ENCODE measurements around the gene ZNF777. TPM values are rescaled to one million over a fixed set of nuclear protein-coding genes. Genes with fewer than 3 reads are reported as not detected.
"Not testable (repeated sequence)": the region's sequence is repeated elsewhere in the genome, so short reads cannot be mapped to it uniquely, and the experiment has no call there.

Gene ZNF777
- total RNA-seq, 2 donors from 2014 or later = 12.7 to 16.5 TPM

DNA sequence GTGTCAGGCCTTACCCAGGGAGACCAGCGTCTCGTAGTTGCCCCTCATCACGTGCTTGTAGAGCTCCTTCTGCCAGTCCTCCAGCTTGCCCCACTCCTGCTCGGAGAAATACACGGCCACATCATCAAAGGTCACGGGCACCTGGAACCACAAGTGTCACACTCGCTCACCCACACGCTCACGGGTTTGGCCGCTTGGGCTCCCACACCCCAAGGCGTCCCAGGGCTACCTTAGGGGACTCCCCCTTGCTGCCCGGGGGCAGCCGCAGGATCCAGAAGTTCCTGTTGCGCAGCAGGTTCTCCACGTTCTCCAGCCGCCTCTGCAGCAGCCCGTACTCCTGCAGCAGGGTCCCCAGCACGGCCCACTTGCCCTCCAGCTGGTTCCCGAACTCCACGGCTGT is 33.1 kb upstream of the ZNF777 start:
- DNase-seq; H3K27me3 Mint-ChIP-seq; H3K4me3 Mint-ChIP-seq; ATAC-seq; H3K9me3 ChIP-seq (ENCODE audit: control insufficient read depth, low read length, poor library complexity, severe bottlenecking): not testable (repeated sequence)
- Mint-ChIP-seq H3K4me1 (peaks cover 29% of the 10 kb centered on the region), H3K27ac (peak overlapping the region; percentile 61), H3K36me3 (ENCODE audit: low read depth) (peaks cover 14% of the 10 kb centered on the region)

DNA sequence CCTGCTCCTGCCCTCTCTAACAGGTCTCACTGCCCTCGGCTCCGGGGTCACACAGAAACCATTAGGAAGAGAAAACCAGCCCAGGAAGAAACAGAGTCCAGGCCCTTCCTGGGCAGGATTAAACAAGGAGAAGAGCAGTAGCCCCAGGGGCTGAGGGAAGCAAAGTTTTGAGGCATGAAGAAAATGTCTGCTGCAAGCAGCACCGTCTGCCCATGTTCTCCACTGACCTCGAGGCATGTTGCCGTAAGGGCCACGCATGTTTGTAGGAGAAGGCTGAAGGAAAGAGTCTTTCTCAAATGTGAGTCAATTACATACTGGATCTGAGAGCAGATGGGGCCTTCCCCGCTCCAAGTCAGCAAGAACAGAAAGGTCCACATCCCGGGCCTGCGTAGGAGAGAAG is 32.5 kb upstream of the ZNF777 start:
- ATAC-seq = no peak
- DNase-seq = no peak
- Mint-ChIP-seq H3K36me3 (ENCODE audit: low read depth) (peaks cover 16% of the 10 kb centered on the region), H3K27me3 (no peaks in the 10 kb centered on the region), H3K27ac (no peak overlapping the region), H3K4me3 (no peak overlapping the region), H3K4me1 (peaks cover 31% of the 10 kb centered on the region)
- no peaks in the 10 kb centered on the region for H3K9me3 ChIP-seq (ENCODE audit: control insufficient read depth, low read length, poor library complexity, severe bottlenecking)

DNA sequence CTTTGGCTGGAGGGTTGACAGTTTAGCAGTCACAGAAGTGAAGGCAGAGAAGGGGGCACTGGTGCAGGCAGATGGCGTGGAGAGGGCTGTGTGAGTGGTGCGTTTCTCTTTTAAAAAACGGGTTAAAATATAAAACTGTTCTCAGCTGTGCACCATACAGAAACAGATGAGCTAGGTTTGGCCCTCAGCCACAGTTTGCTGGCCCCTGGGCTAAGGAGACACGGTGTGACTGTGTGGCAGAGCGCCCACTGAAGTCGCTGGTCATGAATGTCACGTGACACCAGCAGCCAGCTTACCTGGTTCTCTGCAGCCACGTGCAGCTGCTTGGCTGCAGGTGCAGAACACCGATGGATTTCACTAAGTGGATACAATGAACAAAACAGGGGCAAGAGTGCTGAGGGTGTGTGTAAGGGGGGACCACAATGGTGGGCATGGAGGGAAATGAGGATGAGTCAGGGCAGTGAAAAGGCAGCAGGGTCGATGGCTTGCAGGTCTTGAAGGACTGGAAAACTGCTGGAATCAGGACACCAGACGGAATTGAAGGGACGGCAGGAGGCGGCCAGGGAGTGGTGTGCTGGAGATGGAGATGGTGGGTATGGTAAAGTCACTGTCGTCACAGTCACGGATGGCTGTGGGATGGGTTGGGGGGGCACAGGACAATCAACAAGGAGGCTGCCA is 29.4 kb upstream of the ZNF777 start:
- H3K4me3 Mint-ChIP-seq = no peak overlapping the region
- H3K27me3 Mint-ChIP-seq = no peaks in the 10 kb centered on the region
- peaks cover 26% of the 10 kb centered on the region for H3K4me1 Mint-ChIP-seq
- peak overlapping the region; percentile 45 for H3K27ac Mint-ChIP-seq
- ATAC-seq = no peak
- no peaks in the 10 kb centered on the region for H3K9me3 ChIP-seq (ENCODE audit: control insufficient read depth, low read length, poor library complexity, severe bottlenecking)
- H3K36me3 Mint-ChIP-seq (ENCODE audit: low read depth) = peaks cover 25% of the 10 kb centered on the region
- DNase-seq = no peak

DNA sequence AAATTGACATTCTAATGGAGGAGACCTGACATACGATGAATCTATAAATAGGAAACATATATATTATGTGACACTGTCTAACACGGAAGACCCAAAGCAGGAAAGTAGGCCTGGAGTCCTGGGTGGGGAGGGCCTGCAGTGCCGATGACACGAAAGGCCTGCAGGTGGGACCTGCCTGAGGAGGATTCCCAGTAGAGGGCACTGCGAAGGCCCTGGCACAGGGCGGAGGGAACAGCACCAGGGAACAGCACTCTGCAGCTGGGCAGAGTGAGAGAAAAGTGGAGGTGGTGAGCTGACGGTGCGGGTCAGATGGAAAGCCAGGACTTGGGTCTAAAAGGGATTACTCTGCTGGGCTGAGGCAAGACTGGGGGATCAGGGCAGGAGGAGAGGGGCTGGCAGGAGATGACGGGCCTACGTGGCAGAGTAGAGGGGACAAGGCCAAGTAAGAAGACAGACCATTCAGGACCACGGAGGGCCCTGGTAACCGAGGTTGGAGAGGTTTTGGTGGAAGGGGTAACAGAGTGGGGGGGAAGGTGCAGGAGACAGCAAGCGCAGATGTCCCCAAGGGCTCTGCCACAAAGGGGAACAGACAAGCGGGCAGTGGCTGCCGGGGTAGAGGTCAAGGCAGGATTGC is 28.6 kb upstream of the ZNF777 start:
- Mint-ChIP-seq H3K4me1 (peaks cover 22% of the 10 kb centered on the region), H3K36me3 (ENCODE audit: low read depth) (peaks cover 27% of the 10 kb centered on the region), H3K27ac (peak overlapping the region; percentile 45), H3K27me3 (no peaks in the 10 kb centered on the region), H3K4me3 (peak overlapping the region; percentile 31)
- no peak for DNase-seq
- ATAC-seq = peak; percentile 25
- no peaks in the 10 kb centered on the region for H3K9me3 ChIP-seq (ENCODE audit: control insufficient read depth, low read length, poor library complexity, severe bottlenecking)

DNA sequence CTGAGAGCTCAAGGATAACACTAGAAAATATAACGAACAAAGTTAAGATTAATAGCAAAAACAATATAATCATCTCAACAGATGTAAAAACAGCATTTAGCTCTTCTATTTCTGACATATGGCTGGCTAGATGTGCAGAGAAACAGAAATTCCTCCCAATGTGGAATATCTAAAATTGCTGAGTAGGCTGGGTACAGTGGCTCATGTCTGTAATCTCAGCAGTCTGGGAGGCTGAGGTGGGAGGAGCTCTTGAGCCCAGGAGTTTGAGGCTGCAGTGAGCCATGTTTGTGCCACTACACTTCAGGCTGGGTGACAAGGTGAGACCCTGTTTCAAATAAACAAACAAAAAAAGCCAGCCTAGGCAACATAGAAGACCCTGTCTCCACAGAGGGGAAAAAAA is 18.7 kb upstream of the ZNF777 start:
- H3K9me3 ChIP-seq (ENCODE audit: control insufficient read depth, low read length, poor library complexity, severe bottlenecking) = no peaks in the 10 kb centered on the region
- Mint-ChIP-seq H3K36me3 (ENCODE audit: low read depth) (peaks cover 8% of the 10 kb centered on the region), H3K4me1 (peaks cover 4% of the 10 kb centered on the region), H3K4me3 (no peak overlapping the region), H3K27me3 (no peaks in the 10 kb centered on the region), H3K27ac (no peak overlapping the region)
- no peak for DNase-seq
- no peak for ATAC-seq

DNA sequence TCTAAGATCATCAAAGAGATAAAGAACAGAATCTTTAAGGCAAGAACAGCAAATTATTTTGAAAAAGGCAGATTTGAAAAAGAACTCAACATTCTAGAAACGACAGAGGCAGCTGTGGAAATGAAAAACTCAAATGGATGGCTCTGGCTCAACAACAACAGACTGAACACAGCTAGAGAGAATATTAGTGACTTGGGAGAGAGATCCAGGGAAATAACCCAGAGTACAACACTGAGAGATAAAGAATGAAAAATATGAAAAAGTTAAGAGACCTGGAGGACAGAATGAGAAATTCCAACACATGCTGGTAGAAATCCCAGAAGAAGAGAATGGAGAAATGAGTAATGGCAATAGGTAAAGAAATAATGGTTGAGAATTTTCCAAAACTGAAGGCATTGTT is 17.9 kb upstream of the ZNF777 start:
- no peak overlapping the region for H3K27ac Mint-ChIP-seq
- DNase-seq = no peak
- H3K4me3 Mint-ChIP-seq = no peak overlapping the region
- peaks cover 10% of the 10 kb centered on the region for H3K36me3 Mint-ChIP-seq (ENCODE audit: low read depth)
- peaks cover 4% of the 10 kb centered on the region for H3K4me1 Mint-ChIP-seq
- no peak for ATAC-seq
- H3K9me3 ChIP-seq (ENCODE audit: control insufficient read depth, low read length, poor library complexity, severe bottlenecking) = no peaks in the 10 kb centered on the region
- H3K27me3 Mint-ChIP-seq = no peaks in the 10 kb centered on the region

DNA sequence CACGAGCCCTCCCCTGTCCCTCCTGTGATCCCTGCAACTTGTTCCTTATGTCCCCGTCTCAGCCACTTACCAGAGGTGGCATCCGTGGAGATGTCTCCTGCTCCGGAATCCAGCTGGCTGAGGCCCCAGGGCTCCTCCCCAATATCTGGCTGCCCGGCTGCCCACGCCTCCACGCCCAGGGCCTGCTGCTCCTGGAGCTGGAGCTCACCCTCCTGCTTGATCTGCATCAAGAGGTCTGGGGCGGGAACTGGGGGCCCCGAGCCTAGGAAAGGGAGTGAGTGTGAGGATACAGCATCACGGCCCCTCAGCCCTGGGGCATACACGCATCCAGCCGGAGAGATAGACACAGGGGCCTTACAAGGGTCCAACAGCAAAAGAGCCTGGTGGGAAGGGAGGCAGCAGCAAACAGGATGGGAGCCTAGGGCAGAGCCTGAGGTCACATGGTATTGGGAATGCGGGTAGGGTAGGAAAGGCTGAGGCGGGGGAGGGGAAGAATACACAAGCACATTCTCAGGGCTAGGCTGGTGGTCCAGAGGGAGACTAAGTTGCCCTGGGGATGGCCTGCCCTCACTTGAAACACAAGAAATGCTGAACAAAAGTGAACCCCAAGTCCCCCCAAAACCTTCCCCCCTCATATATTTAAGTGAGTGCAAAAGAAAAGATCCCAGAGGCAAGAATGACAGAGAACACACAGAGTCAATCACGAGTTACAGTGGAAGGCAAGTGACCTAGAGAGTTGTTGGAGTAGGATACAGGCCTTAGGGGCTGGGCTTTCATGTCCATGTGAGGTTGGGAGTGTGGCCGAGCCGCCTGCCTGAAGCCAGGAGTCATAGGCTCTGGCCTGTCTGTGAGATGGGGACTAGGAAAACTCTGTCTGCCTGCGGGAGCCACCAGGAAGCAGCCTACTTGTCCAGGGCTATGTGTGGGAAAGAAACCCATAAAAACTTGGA is 16.9 kb upstream of the ZNF777 start:
- H3K27ac Mint-ChIP-seq = no peak overlapping the region
- no peaks in the 10 kb centered on the region for H3K9me3 ChIP-seq (ENCODE audit: control insufficient read depth, low read length, poor library complexity, severe bottlenecking)
- peaks cover 3% of the 10 kb centered on the region for H3K4me1 Mint-ChIP-seq
- DNase-seq (no peak), ATAC-seq (no peak)
- H3K4me3 Mint-ChIP-seq = no peak overlapping the region
- no peaks in the 10 kb centered on the region for H3K27me3 Mint-ChIP-seq
- H3K36me3 Mint-ChIP-seq (ENCODE audit: low read depth) = peaks cover 10% of the 10 kb centered on the region

DNA sequence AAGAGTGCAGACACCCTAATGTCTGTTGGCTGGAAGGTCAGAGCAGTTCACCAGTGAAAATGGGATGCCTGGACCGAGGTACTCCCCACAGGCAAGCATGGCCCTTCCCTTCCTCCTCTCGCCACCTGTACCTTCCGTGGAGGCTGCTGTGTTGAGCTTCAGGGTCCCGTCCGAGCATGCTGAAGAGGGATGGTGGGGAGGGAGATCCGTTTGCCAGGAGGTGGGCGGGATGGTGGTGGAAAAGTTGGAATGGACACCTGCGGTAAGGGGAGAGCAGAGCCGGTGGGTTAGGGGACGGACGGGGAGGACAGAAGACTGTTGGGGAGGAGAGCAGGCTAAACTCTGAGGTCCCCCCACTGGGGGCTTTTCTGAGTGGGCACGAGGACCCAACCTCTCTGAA is 15.9 kb upstream of the ZNF777 start:
- Mint-ChIP-seq H3K4me1 (peaks cover 3% of the 10 kb centered on the region), H3K27ac (no peak overlapping the region), H3K4me3 (no peak overlapping the region), H3K36me3 (ENCODE audit: low read depth) (peaks cover 10% of the 10 kb centered on the region), H3K27me3 (no peaks in the 10 kb centered on the region)
- H3K9me3 ChIP-seq (ENCODE audit: control insufficient read depth, low read length, poor library complexity, severe bottlenecking) = no peaks in the 10 kb centered on the region
- DNase-seq = no peak
- ATAC-seq = no peak

DNA sequence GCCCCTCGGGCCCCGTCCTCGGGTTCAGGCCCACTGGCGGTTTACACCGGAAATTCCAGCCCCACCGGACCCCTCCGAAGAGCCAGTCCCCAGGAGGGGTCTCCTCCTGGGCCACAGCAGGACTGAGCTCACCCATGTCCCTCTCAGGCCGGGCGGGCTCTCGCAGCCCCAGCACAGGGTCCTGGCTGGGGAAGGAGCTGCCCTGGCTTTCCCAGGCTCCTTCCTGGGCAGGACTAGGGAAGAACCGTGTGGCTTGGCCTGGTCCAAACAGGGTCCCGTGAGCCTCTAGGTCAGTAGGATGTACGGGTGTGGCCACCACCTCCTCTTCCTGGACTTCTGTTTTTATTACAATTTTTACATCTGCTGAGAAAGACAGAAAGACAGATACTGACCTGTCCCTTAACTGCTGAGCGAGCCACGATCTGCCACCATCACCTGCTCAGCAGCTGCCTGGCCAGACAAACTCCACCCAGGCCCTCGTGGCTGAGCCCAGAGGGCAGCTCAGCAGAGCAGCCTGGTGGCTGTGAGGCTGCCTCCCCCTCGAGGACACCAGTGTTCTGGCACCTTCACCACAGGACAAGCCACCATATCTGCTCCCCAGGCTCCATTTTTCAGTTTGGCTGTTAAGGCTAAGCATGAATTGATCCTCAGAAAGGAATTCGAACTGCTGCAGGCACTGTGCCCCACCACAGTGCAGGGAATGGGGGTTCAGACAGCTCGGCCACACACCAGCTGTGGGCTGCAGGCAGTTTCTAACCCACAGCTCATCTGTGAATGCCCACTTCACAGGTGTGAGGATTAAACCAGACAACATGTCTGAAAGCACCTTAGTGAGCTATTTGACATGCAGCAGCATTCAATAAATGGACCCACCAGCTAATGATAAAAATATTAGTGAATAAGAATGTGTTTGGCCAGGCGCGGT is 14.5 kb upstream of the ZNF777 start:
- Mint-ChIP-seq H3K4me1 (peaks cover 3% of the 10 kb centered on the region), H3K27ac (no peak overlapping the region), H3K27me3 (no peaks in the 10 kb centered on the region), H3K4me3 (no peak overlapping the region), H3K36me3 (ENCODE audit: low read depth) (peaks cover 12% of the 10 kb centered on the region)
- ATAC-seq (no peak), DNase-seq (no peak)
- no peaks in the 10 kb centered on the region for H3K9me3 ChIP-seq (ENCODE audit: control insufficient read depth, low read length, poor library complexity, severe bottlenecking)

DNA sequence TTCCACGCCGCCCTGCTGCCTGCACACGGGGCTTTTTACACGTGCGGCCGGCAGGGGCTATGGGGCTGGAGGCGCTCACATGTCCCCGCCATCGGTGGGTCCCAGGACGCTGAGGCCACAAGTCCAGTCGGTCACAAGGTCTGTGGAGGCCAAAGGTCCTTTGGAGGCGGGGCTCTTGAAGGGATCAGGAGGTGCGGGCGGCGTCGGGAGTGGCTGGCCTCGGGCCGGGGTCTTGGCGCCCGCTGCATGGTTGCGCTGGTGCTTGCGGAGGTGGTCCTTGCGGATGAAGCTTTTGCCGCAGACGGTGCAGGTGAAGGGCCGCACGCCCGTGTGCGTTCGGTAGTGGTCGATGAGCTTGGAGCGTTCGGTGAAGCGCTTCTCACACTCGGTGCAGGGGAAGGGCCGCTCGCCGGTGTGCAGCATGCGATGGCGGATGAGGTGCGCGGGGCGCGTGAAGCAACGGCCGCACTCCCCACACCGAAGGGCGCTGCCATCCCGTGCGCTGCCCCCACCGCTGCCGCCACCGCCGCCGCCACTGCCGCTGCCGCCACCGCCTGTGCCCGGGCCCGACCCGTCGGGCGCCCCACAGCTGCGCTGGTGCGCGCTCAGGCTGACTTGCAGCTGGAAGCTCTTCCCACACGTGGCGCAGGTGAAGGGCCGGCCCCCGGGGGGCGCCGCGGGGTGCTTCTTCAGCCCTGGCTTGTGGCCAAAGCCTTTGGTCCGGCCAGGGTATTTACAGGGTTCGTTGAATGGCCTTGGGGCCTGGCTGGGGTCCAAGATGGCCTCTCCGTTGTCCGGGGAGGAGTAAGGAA is 13.7 kb upstream of the ZNF777 start:
- no peak for DNase-seq
- ATAC-seq = no peak
- H3K27me3 Mint-ChIP-seq = no peaks in the 10 kb centered on the region
- H3K36me3 Mint-ChIP-seq (ENCODE audit: low read depth) = peaks cover 15% of the 10 kb centered on the region
- peaks cover 3% of the 10 kb centered on the region for H3K4me1 Mint-ChIP-seq
- no peak overlapping the region for H3K27ac Mint-ChIP-seq
- H3K4me3 Mint-ChIP-seq = no peak overlapping the region
- H3K9me3 ChIP-seq (ENCODE audit: control insufficient read depth, low read length, poor library complexity, severe bottlenecking) = no peaks in the 10 kb centered on the region

DNA sequence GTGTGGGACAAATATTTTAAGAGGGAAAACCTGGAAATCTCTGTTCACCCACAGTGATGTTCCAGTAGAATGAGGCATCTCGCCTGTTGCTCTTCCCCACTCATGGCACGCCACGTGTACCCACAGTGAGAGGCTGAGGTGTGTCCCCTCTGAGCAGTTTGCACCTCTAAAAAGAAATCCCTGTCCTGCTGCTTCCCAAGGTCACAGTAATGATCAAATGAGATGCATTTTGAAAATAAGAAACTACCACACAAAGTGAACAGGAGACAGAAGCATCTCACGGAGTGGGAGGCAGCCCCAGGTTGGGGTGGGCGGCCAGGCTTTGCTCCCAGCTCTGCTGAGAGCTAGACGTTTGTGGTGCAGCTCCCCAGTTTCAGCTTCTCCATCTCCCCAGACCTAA is 12.4 kb upstream of the ZNF777 start:
- Mint-ChIP-seq H3K27me3 (no peaks in the 10 kb centered on the region), H3K4me1 (peaks cover 3% of the 10 kb centered on the region), H3K36me3 (ENCODE audit: low read depth) (peaks cover 10% of the 10 kb centered on the region), H3K27ac (no peak overlapping the region), H3K4me3 (no peak overlapping the region)
- no peak for ATAC-seq
- H3K9me3 ChIP-seq (ENCODE audit: control insufficient read depth, low read length, poor library complexity, severe bottlenecking) = no peaks in the 10 kb centered on the region
- DNase-seq = no peak

DNA sequence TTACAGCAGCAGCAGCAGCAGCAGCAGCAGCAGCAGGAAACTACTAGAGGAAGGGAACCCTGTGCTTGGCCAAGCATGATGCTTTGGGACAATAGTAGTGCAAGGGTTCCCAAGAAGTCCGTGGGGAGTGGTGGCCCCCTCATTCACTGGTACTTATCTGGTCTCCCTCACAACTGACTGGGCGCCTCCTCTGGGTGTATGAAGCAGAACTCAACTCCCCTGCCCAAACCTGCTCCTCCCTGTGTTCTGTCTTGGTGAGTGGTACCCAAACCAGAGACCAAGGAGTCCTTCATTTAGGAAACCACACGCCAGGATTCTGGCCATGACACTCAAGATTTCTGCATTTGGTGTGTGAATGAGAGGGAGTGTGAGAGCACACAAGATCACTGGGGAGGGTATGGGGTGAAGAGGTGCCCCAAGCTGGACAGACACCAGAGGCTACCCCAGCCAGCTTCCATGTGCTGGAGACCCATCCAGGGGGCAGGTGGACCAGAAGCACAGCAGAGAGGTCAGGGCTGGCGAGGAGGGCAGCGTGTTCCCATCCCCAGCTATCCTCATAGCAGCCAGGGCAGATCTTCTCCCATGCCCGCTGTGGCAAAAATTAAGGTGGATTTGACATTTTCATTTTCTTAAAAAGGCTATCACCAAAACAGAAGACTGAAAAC is 10.6 kb upstream of the ZNF777 start:
- Mint-ChIP-seq H3K27me3 (no peaks in the 10 kb centered on the region), H3K4me3 (no peak overlapping the region), H3K36me3 (ENCODE audit: low read depth) (peaks cover 8% of the 10 kb centered on the region), H3K4me1 (no peaks in the 10 kb centered on the region), H3K27ac (no peak overlapping the region)
- no peaks in the 10 kb centered on the region for H3K9me3 ChIP-seq (ENCODE audit: control insufficient read depth, low read length, poor library complexity, severe bottlenecking)
- no peak for DNase-seq
- no peak for ATAC-seq
